Urinary bladder (tissue), 4 donors: ENCODE results near the gene MYO10. TPM values are rescaled to one million over a fixed set of nuclear protein-coding genes. Genes with fewer than 3 reads are reported as not detected.
"Not testable (repeated sequence)": the region's sequence is repeated elsewhere in the genome, so short reads cannot be mapped to it uniquely, and the experiment has no call there.

ENCODE experiments used
- DNase-seq: peaks from one replicate; pipeline ENCODE4 v3.0.0-alpha.2; 2015; ENCODE audit errors: extremely low spot score
- H3K27ac ChIP-seq: one replicate; pipeline ENCODE4 v1.5.1; 2013; ENCODE audit warnings: low read depth, mild to moderate bottlenecking, moderate library complexity
- H3K36me3 ChIP-seq: one replicate; pipeline ENCODE4 v1.6.1; 2013; ENCODE audit warnings: mild to moderate bottlenecking, moderate library complexity; ENCODE audit not compliant: insufficient read depth
- H3K4me1 ChIP-seq: one replicate; pipeline ENCODE4 v1.6.1; 2013; ENCODE audit warnings: mild to moderate bottlenecking, moderate library complexity; ENCODE audit not compliant: insufficient read depth
- H3K4me3 ChIP-seq: one replicate; pipeline ENCODE4 v1.5.1; 2013; ENCODE audit warnings: low read depth, low read length
- WGBS: extraction: QIAGEN DNeasy Blood & Tissue Kit; methylation state at CpG from one replicate; pipeline ENCODE4 v1.1.7; 2013; 5-methylcytosine and 5-hydroxymethylcytosine counted together
- polyA plus RNA-seq: library from polyadenylated mRNA; stranded (reverse); fragments of 200-250 nt; gene quantifications from one replicate; pipeline ENCODE4 v1.2.3, GENCODE V29; 2013
- total RNA-seq: library from RNA; depleted of rRNA; stranded (reverse); fragments of >200 nt; gene quantifications from one replicate; pipeline ENCODE4 v1.2.3, GENCODE V29; 2014
- donor health status: healthy with polysubstance abuse.
- donor health status: healthy.

The MYO10 gene
- total and polyA plus RNA-seq, 2 donors, result 4.3 to 21.3 TPM

- no peaks in the 10 kb centered on the region for H3K36me3 ChIP-seq
- peaks cover 2% of the 10 kb centered on the region for H3K4me1 ChIP-seq
- no peak for DNase-seq
- 39% methylated on average over 17 of the region's 17 CpGs for WGBS
- H3K27ac ChIP-seq, result no peak overlapping the region
- no peak overlapping the region for H3K4me3 ChIP-seq
These were observed 195.8 kb downstream of the MYO10 start for GRCh38 chr5:16740066-16740810.

DNA sequence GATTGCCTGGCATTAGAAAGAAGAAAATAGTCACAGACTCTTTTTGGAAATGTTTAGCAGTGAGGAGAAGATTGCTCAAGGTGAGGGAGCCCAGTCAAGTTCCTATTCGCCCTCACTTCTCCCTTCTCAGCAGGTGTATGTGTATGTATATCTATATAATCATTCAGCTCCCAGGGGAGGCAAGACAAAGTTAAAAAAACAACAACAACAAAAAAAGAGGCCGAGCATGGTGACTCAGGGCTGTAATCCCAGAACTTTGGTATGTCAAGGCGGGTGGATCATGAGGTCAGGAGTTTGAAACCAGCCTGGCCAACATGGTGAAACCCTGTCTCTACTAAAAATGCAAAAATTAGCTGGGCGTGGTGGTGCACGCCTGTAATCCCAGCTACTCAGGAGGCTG lies 197.7 kb downstream of the MYO10 start:
- H3K27ac ChIP-seq, DNase-seq, H3K36me3 ChIP-seq, H3K4me3 ChIP-seq, H3K4me1 ChIP-seq: not testable (repeated sequence)
- 89% methylated on average over 5 of the region's 5 CpGs for WGBS

- H3K4me1 ChIP-seq, result peaks cover 2% of the 10 kb centered on the region
- no peak for DNase-seq
- H3K36me3 ChIP-seq, result no peaks in the 10 kb centered on the region
- WGBS, result 80% methylated on average over 11 of the region's 11 CpGs
- H3K27ac ChIP-seq, result no peak overlapping the region
- H3K4me3 ChIP-seq, result no peak overlapping the region
These were observed 198.3 kb downstream of the MYO10 start for GRCh38 chr5:16737620-16738364.

DNA sequence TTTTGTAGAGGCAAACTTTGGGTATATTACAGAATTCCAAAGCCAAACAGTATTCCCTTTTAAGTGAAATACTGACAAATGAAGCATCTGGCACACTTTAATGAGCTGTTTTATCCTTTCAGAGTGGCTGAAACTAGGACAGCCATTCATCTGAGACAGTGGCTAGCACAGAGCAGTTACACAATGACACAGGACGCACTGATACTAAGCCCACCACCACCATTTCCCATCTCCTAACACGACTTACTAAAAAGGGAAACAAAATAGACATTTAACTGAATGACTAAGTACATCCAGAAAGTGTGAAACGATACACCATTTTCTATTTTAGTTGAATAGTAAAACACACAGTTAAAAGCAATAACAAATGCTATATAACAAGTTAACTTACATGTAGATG lies 198.9 kb downstream of the MYO10 start:
- no peak overlapping the region for H3K4me3 ChIP-seq
- no peaks in the 10 kb centered on the region for H3K36me3 ChIP-seq
- H3K27ac ChIP-seq, result no peak overlapping the region
- DNase-seq, result no peak
- 65% methylated on average over 3 of the region's 3 CpGs for WGBS
- peaks cover 2% of the 10 kb centered on the region for H3K4me1 ChIP-seq

DNA sequence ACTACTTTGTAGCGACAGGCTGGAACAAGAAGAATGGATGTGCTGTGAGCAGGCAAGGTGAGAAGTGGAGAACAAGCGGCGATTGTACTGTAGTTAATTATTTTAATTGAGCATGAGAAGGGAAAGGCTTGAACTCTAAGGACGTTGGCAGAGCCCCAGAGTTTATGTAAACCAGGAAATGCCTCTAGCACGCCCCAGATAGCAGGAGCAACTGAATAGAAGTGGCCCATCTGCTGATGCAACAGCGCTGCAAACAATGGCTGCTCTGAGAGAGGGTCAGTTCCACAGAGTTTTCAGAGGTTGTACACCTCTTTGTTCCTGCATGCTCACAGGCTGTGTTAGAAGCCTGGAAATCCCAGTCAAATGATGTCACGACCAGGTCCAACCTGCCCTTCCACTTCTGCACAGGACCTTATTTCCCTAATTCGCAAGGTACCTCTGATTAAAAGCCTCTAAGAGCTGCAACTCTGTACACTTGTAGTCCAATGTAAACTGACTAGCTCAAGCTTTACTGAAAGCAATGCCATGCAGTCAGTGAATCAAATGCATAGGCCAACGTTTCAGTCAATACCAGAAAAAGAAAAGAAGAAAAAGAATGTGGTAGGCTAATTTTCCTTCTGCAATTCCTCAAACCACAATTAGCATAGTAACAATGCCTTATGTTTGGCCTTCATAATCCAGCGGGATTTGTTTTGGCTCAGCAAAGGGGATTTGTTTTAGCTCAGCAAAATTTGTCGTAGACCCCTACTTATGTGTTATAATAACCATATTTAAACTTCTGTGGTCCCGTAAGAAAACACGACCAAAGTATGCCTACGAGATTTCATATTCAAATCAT lies 199.7 kb downstream of the MYO10 start:
- no peak overlapping the region for H3K27ac ChIP-seq
- no peak for DNase-seq
- no peaks in the 10 kb centered on the region for H3K36me3 ChIP-seq
- H3K4me3 ChIP-seq, result no peak overlapping the region
- H3K4me1 ChIP-seq, result peaks cover 2% of the 10 kb centered on the region
- 53% methylated on average over 14 of the region's 14 CpGs for WGBS

GRCh38 chr5:16735101-16736060 lies 200.7 kb downstream of the MYO10 start:
- Histone ChIP-seq H3K36me3 (no peaks in the 10 kb centered on the region), H3K27ac (no peak overlapping the region), H3K4me1 (peaks cover 2% of the 10 kb centered on the region), H3K4me3 (no peak overlapping the region)
- 74% methylated on average over 15 of the region's 15 CpGs for WGBS
- DNase-seq, result no peak

- no peak overlapping the region for H3K4me3 ChIP-seq
- no peak overlapping the region for H3K27ac ChIP-seq
- no peak for DNase-seq
- peaks cover 2% of the 10 kb centered on the region for H3K4me1 ChIP-seq
- 84% methylated on average over 12 of the region's 12 CpGs for WGBS
- no peaks in the 10 kb centered on the region for H3K36me3 ChIP-seq
These were observed 202.6 kb downstream of the MYO10 start for GRCh38 chr5:16733331-16734006.

- Histone ChIP-seq H3K36me3 (no peaks in the 10 kb centered on the region), H3K4me1 (peaks cover 2% of the 10 kb centered on the region), H3K4me3 (no peak overlapping the region), H3K27ac (no peak overlapping the region)
- no peak for DNase-seq
- 91% methylated on average over 5 of the region's 5 CpGs for WGBS
These were observed 203.7 kb downstream of the MYO10 start for GRCh38 chr5:16732356-16732755.

GRCh38 chr5:16727755-16728325 lies 208.2 kb downstream of the MYO10 start:
- 43% methylated on average over 11 of the region's 11 CpGs for WGBS
- Histone ChIP-seq H3K4me3 (no peak overlapping the region), H3K36me3 (no peaks in the 10 kb centered on the region), H3K27ac (no peak overlapping the region), H3K4me1 (no peaks in the 10 kb centered on the region)
- no peak for DNase-seq

GRCh38 chr5:16726538-16726946 lies 209.5 kb downstream of the MYO10 start:
- Histone ChIP-seq H3K4me1 (no peaks in the 10 kb centered on the region), H3K4me3 (no peak overlapping the region), H3K36me3 (no peaks in the 10 kb centered on the region), H3K27ac (no peak overlapping the region)
- no peak for DNase-seq
- 67% methylated on average over 5 of the region's 5 CpGs for WGBS

DNA sequence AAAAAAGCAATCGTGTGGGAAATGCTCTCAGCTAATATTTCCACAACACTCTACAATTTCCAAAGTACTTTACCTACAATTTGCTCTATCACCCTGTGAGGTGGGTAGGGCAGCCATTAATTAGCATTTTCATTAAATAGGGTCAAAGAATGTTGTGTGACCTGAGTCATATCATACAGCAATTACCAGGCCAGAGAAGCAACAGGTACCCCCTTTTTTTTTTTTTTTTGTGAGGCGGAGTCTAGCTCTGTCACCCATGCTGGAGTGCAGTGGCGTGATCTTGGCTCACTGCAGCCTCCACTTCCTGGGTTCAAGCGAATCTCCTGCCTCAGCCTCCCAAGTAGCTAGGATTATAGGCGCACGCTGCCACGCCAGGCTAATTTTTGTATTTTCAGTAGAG lies 210.5 kb downstream of the MYO10 start:
- WGBS, result 96% methylated on average over 7 of the region's 7 CpGs
- no peak for DNase-seq
- Histone ChIP-seq H3K36me3 (no peaks in the 10 kb centered on the region), H3K27ac (no peak overlapping the region), H3K4me3 (no peak overlapping the region), H3K4me1 (no peaks in the 10 kb centered on the region)

- no peak for DNase-seq
- Histone ChIP-seq H3K4me3 (no peak overlapping the region), H3K36me3 (no peaks in the 10 kb centered on the region), H3K4me1 (no peaks in the 10 kb centered on the region), H3K27ac (no peak overlapping the region)
- WGBS, result 97% methylated on average over 6 of the region's 6 CpGs
These were observed 212.3 kb downstream of the MYO10 start for GRCh38 chr5:16723821-16724220.
